HCT116 (cell line): ENCODE results near the gene CEP120. TPM values are rescaled to one million over a fixed set of nuclear protein-coding genes. Genes with fewer than 3 reads are reported as not detected.

Experiments
- ATAC-seq: fragments of 200-7000 bp; cut with Tn5 transposase; 2 replicates; pipeline ENCODE4 v1.9.1; 2020; ENCODE audit warnings: mild to moderate bottlenecking, moderate library complexity
- BruUV-seq: library from RNA; stranded (reverse); fragments of 400-500 nt; replicated peaks from 2 replicates; lab custom pipeline; 2021; lab: Mats Ljungman, UMichigan
- CTCF ChIA-PET: fragments of 300-600 bp; sonication (Branson Sonifier 250); formaldehyde crosslinking; loops from one replicate; lab custom pipeline; 2021; ENCODE audit warnings: antibody characterized with exemption; lab: Charles Lee
- POLR2A ChIA-PET: fragments of 300-600, 350-600 bp; sonication (Branson Sonifier 250); formaldehyde crosslinking; loops from one replicate; lab custom pipeline; 2021; ENCODE audit warnings: antibody characterized with exemption; lab: Charles Lee
- RAD21 ChIA-PET, 2 experiments: fragments of 300-600 bp; sonication (Branson Sonifier 250); formaldehyde crosslinking; loops; one replicate each; lab custom pipeline; 2023; ENCODE audit warnings: low total read pairs in 2 of 2; ENCODE audit not compliant: uncharacterized antibody in 2 of 2, unreplicated experiment in 2 of 2, low non-redundant PET in 1 of 2; lab: Charles Lee
- DNase-seq: peaks from one replicate; pipeline ENCODE4 v3.0.0-alpha.2; 2010; ENCODE audit warnings: low read depth, low spot score
- H2AFZ ChIP-seq: fragments of 200-600 bp; shearing (Covaris generic), sonication (generic); 2 replicates; pipeline ENCODE4 v1.6.1; 2017; ENCODE audit warnings: low read depth, mixed run types, mixed read lengths, antibody characterized with exemption, low read length; ENCODE audit not compliant: poor library complexity, severe bottlenecking
- H3K27ac ChIP-seq: 2 replicates; pipeline ENCODE4 v1.5.1; 2012; ENCODE audit warnings: low read depth, low read length
- H3K27me3 ChIP-seq: fragments of 200-600 bp; sonication (generic); 2 replicates; pipeline ENCODE4 v1.6.1; 2016; ENCODE audit warnings: mixed run types, low read length, mixed read lengths; ENCODE audit not compliant: insufficient read depth
- H3K36me3 ChIP-seq, 2 experiments: fragments of 200-500 bp in 1 of 2; fragments of 200-600 bp in 1 of 2; sonication (Bioruptor generic) in 1 of 2; sonication (generic) in 1 of 2; 2 replicates each; pipeline versions ENCODE4 v1.5.1 to v1.6.1; 2014 to 2016; ENCODE audit warnings: low read length in 2 of 2, inconsistent platforms in 1 of 2, mixed read lengths in 1 of 2, mixed run types in 1 of 2; ENCODE audit not compliant: insufficient read depth in 2 of 2, control insufficient read depth in 1 of 2
- H3K4me1 ChIP-seq, 2 experiments: fragments of 200-600 bp in 1 of 2; sonication (generic) in 1 of 2; 2 replicates each; pipeline versions ENCODE4 v1.5.1 to v1.6.1; 2012 to 2017; ENCODE audit warnings: low read length in 2 of 2, inconsistent platforms in 1 of 2, mild to moderate bottlenecking in 1 of 2, mixed read lengths in 1 of 2, mixed run types in 1 of 2, moderate library complexity in 1 of 2; ENCODE audit not compliant: insufficient read depth in 2 of 2, control insufficient read depth in 1 of 2
- H3K4me2 ChIP-seq: fragments of 200-600 bp; sonication (generic); 2 replicates; pipeline ENCODE4 v1.6.1; 2017; ENCODE audit warnings: mixed run types, low read length, mixed read lengths
- H3K4me3 ChIP-seq, 2 experiments: fragments of 200-600 bp in 1 of 2; sonication (generic) in 1 of 2; replicated peaks in 1 of 2; 2 replicates each; pipeline ENCODE4 v1.5.1; 2011 to 2016; ENCODE audit warnings: low read length in 2 of 2, control low read depth in 1 of 2, low read depth in 1 of 2, mild to moderate bottlenecking in 1 of 2, mixed read lengths in 1 of 2, mixed run types in 1 of 2
- H3K79me2 ChIP-seq: fragments of 200-600 bp; sonication (generic); 2 replicates; pipeline ENCODE4 v1.6.1; 2017; ENCODE audit warnings: mild to moderate bottlenecking, mixed run types, low read length, moderate library complexity, mixed read lengths; ENCODE audit not compliant: insufficient read depth
- H3K9ac ChIP-seq: fragments of 200-600 bp; sonication (generic); 2 replicates; pipeline ENCODE4 v1.6.1; 2016; ENCODE audit warnings: low read length, mixed read lengths
- H3K9me2 ChIP-seq: fragments of 200-600 bp; sonication (generic), shearing (Covaris generic); 2 replicates; pipeline ENCODE4 v1.6.1; 2017; ENCODE audit warnings: mixed run types, mild to moderate bottlenecking, moderate library complexity; ENCODE audit not compliant: insufficient read depth
- H3K9me3 ChIP-seq, 2 experiments: fragments of 200-500 bp in 1 of 2; fragments of 200-600 bp in 1 of 2; sonication (Bioruptor generic) in 1 of 2; sonication (generic) in 1 of 2; 2 replicates each; pipeline ENCODE4 v1.6.1; 2014 to 2017; ENCODE audit warnings: low read length in 2 of 2, mixed read lengths in 2 of 2, inconsistent platforms in 1 of 2, low read depth in 1 of 2, mild to moderate bottlenecking in 1 of 2, mixed run types in 1 of 2, moderate library complexity in 1 of 2; ENCODE audit not compliant: control insufficient read depth in 1 of 2, insufficient read depth in 1 of 2
- H4K20me1 ChIP-seq: fragments of 200-600 bp; sonication (generic), shearing (Covaris generic); 2 replicates; pipeline ENCODE4 v1.6.1; 2017; ENCODE audit warnings: mixed run types, mild to moderate bottlenecking, moderate library complexity; ENCODE audit not compliant: insufficient read depth
- CBX3 ChIP-seq: IDR thresholded peaks from 2 replicates; pipeline ENCODE4 v1.6.1; 2012; ENCODE audit warnings: low read depth
- ELF1 ChIP-seq: IDR thresholded peaks from 2 replicates; pipeline ENCODE4 v1.6.1; 2012; ENCODE audit warnings: low read depth, borderline replicate concordance
- EZH2 ChIP-seq: fragments of 200-600 bp; sonication (generic); IDR thresholded peaks from 2 replicates; pipeline ENCODE4 v1.6.1; 2017; ENCODE audit warnings: antibody characterized with exemption, mixed run types
- EZH2phosphoT487 ChIP-seq: fragments of 200-600 bp; IDR thresholded peaks from 2 replicates; pipeline ENCODE4 v1.6.1; 2018; ENCODE audit warnings: antibody characterized with exemption, borderline replicate concordance
- FOSL1 ChIP-seq: IDR thresholded peaks from 2 replicates; pipeline ENCODE4 v1.6.1; 2012; ENCODE audit warnings: low read depth
- MAX ChIP-seq: IDR thresholded peaks from 2 replicates; pipeline ENCODE4 v1.6.1; 2012
- POLR2A ChIP-seq: IDR thresholded peaks from 2 replicates; pipeline ENCODE4 v1.7.0; 2011; ENCODE audit warnings: borderline replicate concordance; ENCODE audit not compliant: insufficient read depth, insufficient read length; ENCODE audit errors: extremely low read depth
- SP1 ChIP-seq: IDR thresholded peaks from 2 replicates; pipeline ENCODE4 v1.6.1; 2012; ENCODE audit warnings: low read depth
- YY1 ChIP-seq: IDR thresholded peaks from 2 replicates; pipeline ENCODE4 v1.6.1; 2011; ENCODE audit warnings: low read length, low read depth, moderate library complexity, mild to moderate bottlenecking; ENCODE audit not compliant: insufficient replicate concordance; ENCODE audit errors: extremely low read depth
- intact Hi-C: fragments of 100-400 bp; cut with micrococcal nuclease; formaldehyde crosslinking; loops from 2 replicates; pipeline ENCODE4 v1.10.0; 2022
- total RNA-seq: library from RNA; stranded (reverse); gene quantifications from one replicate; pipeline ENCODE4 v1.2.1, GENCODE V29; 2021; ENCODE audit not compliant: unreplicated experiment
- TF ChIP-seq, protein P1 (sequence below), 3 experiments: fragments of 200-600 bp in 1 of 3; sonication (generic) in 1 of 3; IDR thresholded peaks in 2 of 3; conservative IDR thresholded peaks in 1 of 3; 2 replicates each; pipeline ENCODE4 v1.5.1; 2012 to 2017; ENCODE audit warnings: low read depth in 2 of 3, low read length in 2 of 3, antibody characterized with exemption in 1 of 3, borderline replicate concordance in 1 of 3, control low read depth in 1 of 3, mild to moderate bottlenecking in 1 of 3, mixed read lengths in 1 of 3, mixed run types in 1 of 3, moderate library complexity in 1 of 3; ENCODE audit not compliant: insufficient read depth in 1 of 3

CEP120 gene
- total RNA-seq, 1 experiment from 2014 or later: 30.2 TPM

- Histone ChIP-seq H3K4me3 (no peak overlapping the region), H3K27ac (no peak overlapping the region), H3K36me3 (no peaks in the 10 kb centered on the region), H4K20me1 (no peaks in the 10 kb centered on the region), H3K9me2 (no peaks in the 10 kb centered on the region), H3K9me3 (no peaks in the 10 kb centered on the region), H2AFZ (no peak overlapping the region), H3K4me2 (no peak overlapping the region), H3K27me3 (no peaks in the 10 kb centered on the region), H3K9ac (no peak overlapping the region), H3K79me2 (no peaks in the 10 kb centered on the region), H3K4me1 (no peaks in the 10 kb centered on the region)
- TF ChIP-seq, protein P1, sequence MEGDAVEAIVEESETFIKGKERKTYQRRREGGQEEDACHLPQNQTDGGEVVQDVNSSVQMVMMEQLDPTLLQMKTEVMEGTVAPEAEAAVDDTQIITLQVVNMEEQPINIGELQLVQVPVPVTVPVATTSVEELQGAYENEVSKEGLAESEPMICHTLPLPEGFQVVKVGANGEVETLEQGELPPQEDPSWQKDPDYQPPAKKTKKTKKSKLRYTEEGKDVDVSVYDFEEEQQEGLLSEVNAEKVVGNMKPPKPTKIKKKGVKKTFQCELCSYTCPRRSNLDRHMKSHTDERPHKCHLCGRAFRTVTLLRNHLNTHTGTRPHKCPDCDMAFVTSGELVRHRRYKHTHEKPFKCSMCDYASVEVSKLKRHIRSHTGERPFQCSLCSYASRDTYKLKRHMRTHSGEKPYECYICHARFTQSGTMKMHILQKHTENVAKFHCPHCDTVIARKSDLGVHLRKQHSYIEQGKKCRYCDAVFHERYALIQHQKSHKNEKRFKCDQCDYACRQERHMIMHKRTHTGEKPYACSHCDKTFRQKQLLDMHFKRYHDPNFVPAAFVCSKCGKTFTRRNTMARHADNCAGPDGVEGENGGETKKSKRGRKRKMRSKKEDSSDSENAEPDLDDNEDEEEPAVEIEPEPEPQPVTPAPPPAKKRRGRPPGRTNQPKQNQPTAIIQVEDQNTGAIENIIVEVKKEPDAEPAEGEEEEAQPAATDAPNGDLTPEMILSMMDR (IDR thresholded peaks at IDR 0.05 in 2 of 3, conservative IDR thresholded peaks at IDR 0.05 in 1 of 3; ENCODE audit: borderline replicate concordance in 1 of 3, insufficient read depth in 1 of 3, low read depth in 2 of 3, low read length in 2 of 3): no peak
- TF ChIP-seq POLR2A: no peak
- no peak for TF ChIP-seq EZH2
- TF ChIP-seq SP1: no peak
- no peak for TF ChIP-seq FOSL1
- TF ChIP-seq MAX: no peak
- no peak for TF ChIP-seq CBX3
- no peak for TF ChIP-seq YY1
- no peak for TF ChIP-seq EZH2phosphoT487
- TF ChIP-seq ELF1: no peak
- RAD21 ChIA-PET: no interaction called here
- ATAC-seq (no peak), DNase-seq (no peak)
- no TSS peak for BruUV-seq
- CTCF ChIA-PET: interaction anchor here (1.6 kb wide), 1 partner anchor 16 kb away, joined by 5 read pairs; the partner anchor contains the start of gene CEP120
- POLR2A ChIA-PET: no interaction called here
- intact Hi-C loops: no loop called here
Observed at GRCh38 chr5:123439709-123440108, 16.5 kb upstream of the CEP120 start.
